NCI-H226 (cell line): ENCODE data around the gene TMEM62.

ENCODE experiments used
- DNase-seq: peaks from one replicate; pipeline ENCODE4 v3.0.0-alpha.2; 2015

The TMEM62 gene

GRCh38 chr15:43133430-43134156 is at the start of gene TMEM62:
TMEM62 (plus strand) TSS chr15:43133586; CDS start chr15:43133803, 217 bp downstream.
- DNase-seq = no peak

GRCh38 chr15:43085921-43086320 is 47.5 kb upstream of the TMEM62 start:
- no peak for DNase-seq

- no peak for DNase-seq
Measured at GRCh38 chr15:43086551-43086950, 46.8 kb upstream of the TMEM62 start.

GRCh38 chr15:43091859-43092258 is 41.5 kb upstream of the TMEM62 start:
- no peak for DNase-seq

- DNase-seq = peak; percentile 35
Measured at GRCh38 chr15:43093026-43093425, 40.4 kb upstream of the TMEM62 start.

GRCh38 chr15:43094416-43095030 is 38.9 kb upstream of the TMEM62 start:
- DNase-seq = no peak

- DNase-seq = peak; percentile 54
Measured at GRCh38 chr15:43095243-43095642, 38.1 kb upstream of the TMEM62 start.

- DNase-seq = peak; percentile 3
Measured at GRCh38 chr15:43095708-43096347, 37.6 kb upstream of the TMEM62 start.

GRCh38 chr15:43096411-43096810 is 37.0 kb upstream of the TMEM62 start:
- no peak for DNase-seq

GRCh38 chr15:43099105-43099845 is 34.1 kb upstream of the TMEM62 start:
- no peak for DNase-seq

GRCh38 chr15:43100971-43101370 is 32.4 kb upstream of the TMEM62 start:
- DNase-seq = no peak

- no peak for DNase-seq
Measured at GRCh38 chr15:43102187-43102586, 31.2 kb upstream of the TMEM62 start.

GRCh38 chr15:43103907-43104306 is 29.5 kb upstream of the TMEM62 start:
- no peak for DNase-seq

- DNase-seq = no peak
Measured at GRCh38 chr15:43104426-43104825, 29.0 kb upstream of the TMEM62 start.

- DNase-seq = no peak
Measured at GRCh38 chr15:43105077-43105736, 28.2 kb upstream of the TMEM62 start.

GRCh38 chr15:43105778-43106485 is 27.5 kb upstream of the TMEM62 start, which contains the start of gene UBR1:
UBR1 (minus strand) TSS chr15:43106038; CDS start chr15:43106022, 16 bp downstream.
- DNase-seq = peak; percentile 77

GRCh38 chr15:43106486-43106829 is 26.9 kb upstream of the TMEM62 start:
- DNase-seq = no peak

- no peak for DNase-seq
Measured at GRCh38 chr15:43107751-43108150, 25.6 kb upstream of the TMEM62 start.

- no peak for DNase-seq
Measured at GRCh38 chr15:43111354-43111753, 22.0 kb upstream of the TMEM62 start.

- DNase-seq = no peak
Measured at GRCh38 chr15:43118286-43118685, 15.1 kb upstream of the TMEM62 start.

- no peak for DNase-seq
Measured at GRCh38 chr15:43118829-43119228, 14.6 kb upstream of the TMEM62 start.

- DNase-seq = no peak
Measured at GRCh38 chr15:43121863-43122262, 11.5 kb upstream of the TMEM62 start.
